NCI-H524 treated with DMSO at 0.1 percent for 48 hours (cell line): ENCODE results near the gene ABCB8.
"Not testable (repeated sequence)": the region's sequence is repeated elsewhere in the genome, so short reads cannot be mapped to it uniquely, and the experiment has no call there.

ENCODE experiments used
- DNase-seq: peaks from one replicate; lab custom pipeline; 2025; lab: John Stamatoyannopoulos, UW

The ABCB8 gene

GRCh38 chr7:150998341-150998740, 29.9 kb upstream of the ABCB8 start:
- DNase-seq: no peak

- DNase-seq: no peak
These were observed 29.2 kb upstream of the ABCB8 start for GRCh38 chr7:150999001-150999400.

- no peak for DNase-seq
These were observed 28.6 kb upstream of the ABCB8 start for GRCh38 chr7:150999497-151000230.

GRCh38 chr7:151000897-151001495, 27.3 kb upstream of the ABCB8 start:
- DNase-seq: no peak

- no peak for DNase-seq
These were observed 26.7 kb upstream of the ABCB8 start for GRCh38 chr7:151001546-151001945.

- no peak for DNase-seq
These were observed 24.7 kb upstream of the ABCB8 start for GRCh38 chr7:151003572-151003971.

- DNase-seq: no peak
These were observed 22.7 kb upstream of the ABCB8 start for GRCh38 chr7:151005566-151005965.

GRCh38 chr7:151006590-151007300, 21.5 kb upstream of the ABCB8 start:
- no peak for DNase-seq

- no peak for DNase-seq
These were observed 20.8 kb upstream of the ABCB8 start for GRCh38 chr7:151007469-151007898.

GRCh38 chr7:151008143-151008510, 20.1 kb upstream of the ABCB8 start:
- DNase-seq: no peak

- no peak for DNase-seq
These were observed 19.5 kb upstream of the ABCB8 start for GRCh38 chr7:151008511-151009323.

- DNase-seq: no peak
These were observed 18.8 kb upstream of the ABCB8 start for GRCh38 chr7:151009327-151010036.

- no peak for DNase-seq
These were observed 18.3 kb upstream of the ABCB8 start for GRCh38 chr7:151010037-151010306.

- DNase-seq: no peak
These were observed 17.7 kb upstream of the ABCB8 start for GRCh38 chr7:151010307-151011096.

- DNase-seq: no peak
These were observed 17.2 kb upstream of the ABCB8 start for GRCh38 chr7:151011097-151011409.

- DNase-seq: not testable (repeated sequence)
These were observed 16.6 kb upstream of the ABCB8 start for GRCh38 chr7:151011616-151012015.

- DNase-seq: no peak
These were observed 16.1 kb upstream of the ABCB8 start for GRCh38 chr7:151012031-151012692.

- no peak for DNase-seq
These were observed 15.3 kb upstream of the ABCB8 start for GRCh38 chr7:151012911-151013347.

- DNase-seq: no peak
These were observed 14.9 kb upstream of the ABCB8 start for GRCh38 chr7:151013356-151013732.

- DNase-seq: no peak
These were observed 14.3 kb upstream of the ABCB8 start for GRCh38 chr7:151013733-151014497.
